HG03045 (cell line): ENCODE results near the gene LCMT2.

Experiments
- ATAC-seq: cut with Tn5 transposase; IDR thresholded peaks from one replicate; pipeline ENCODE4 v1.9.1; 2021; ENCODE audit warnings: mild to moderate bottlenecking, moderate library complexity; ENCODE audit not compliant: unreplicated experiment

The LCMT2 gene

GRCh38 chr15:43329960-43330779 lies at the start of gene LCMT2:
Gene LCMT2, minus strand, starts transcription at chr15:43330573. Its CDS starts 84 bp downstream, at chr15:43330489.
- peak; percentile 79 for ATAC-seq

GRCh38 chr15:43378601-43379000 lies 48.2 kb upstream of the LCMT2 start:
- ATAC-seq = no peak

- ATAC-seq = no peak
Measured at GRCh38 chr15:43376017-43376705, 45.8 kb upstream of the LCMT2 start.

GRCh38 chr15:43370975-43371974 lies 40.9 kb upstream of the LCMT2 start, which contains the start of the genes TUBGCP4 and ZSCAN29:
Gene TUBGCP4, plus strand, starts transcription at chr15:43371101. Its CDS starts 254 bp downstream, at chr15:43371355.
Gene ZSCAN29, minus strand, starts transcription at chr15:43371043. Its CDS starts 1,130 bp downstream, at chr15:43369913.
- peak; percentile 76 for ATAC-seq

GRCh38 chr15:43370310-43370974 lies 40.1 kb upstream of the LCMT2 start:
- peak; percentile 40 for ATAC-seq

GRCh38 chr15:43361313-43361903 lies 31.0 kb upstream of the LCMT2 start:
- ATAC-seq = no peak

GRCh38 chr15:43360821-43361220 lies 30.4 kb upstream of the LCMT2 start:
- no peak for ATAC-seq

GRCh38 chr15:43352693-43353382 lies 22.5 kb upstream of the LCMT2 start:
- no peak for ATAC-seq

- no peak for ATAC-seq
Measured at GRCh38 chr15:43347114-43347513, 16.7 kb upstream of the LCMT2 start.

- ATAC-seq = no peak
Measured at GRCh38 chr15:43346305-43346704, 15.9 kb upstream of the LCMT2 start.

GRCh38 chr15:43330780-43331087 lies 361 bp upstream of the LCMT2 start:
- peak; percentile 21 for ATAC-seq

GRCh38 chr15:43329217-43329959 lies 985 bp downstream of the LCMT2 start:
- no peak for ATAC-seq

GRCh38 chr15:43325039-43325684 lies 5.2 kb downstream of the LCMT2 start:
- ATAC-seq = no peak

GRCh38 chr15:43318990-43319771 lies 11.2 kb downstream of the LCMT2 start:
- ATAC-seq = no peak

GRCh38 chr15:43317566-43318184 lies 12.7 kb downstream of the LCMT2 start:
- ATAC-seq = no peak

- no peak for ATAC-seq
Measured at GRCh38 chr15:43316971-43317346, 13.4 kb downstream of the LCMT2 start.
